Stimulated activated effector memory CD8-positive, alpha-beta T cell treated with anti-CD3 and anti-CD28 coated beads, Interleukin-12 subunit alpha, Interleukin-12 subunit beta, amount 100 ng/mL, for 72 hours (primary cell): ENCODE results near the gene DNAH17.
"Not testable (repeated sequence)": the region's sequence is repeated elsewhere in the genome, so short reads cannot be mapped to it uniquely, and the experiment has no call there.

ENCODE experiments used
- ATAC-seq: fragments of 150-1000 bp; cut with Tn5 transposase; 2 replicates; pipeline ENCODE4 v1.10.0; 2021
- DNase-seq, 2 donors: peaks; one replicate each; pipeline ENCODE4 v3.0.0; 2021 to 2022; ENCODE audit warnings: low spot score in 2 of 2
- H3K27ac Mint-ChIP-seq: one replicate; pipeline ENCODE4 v1.8.0; 2022; ENCODE audit warnings: mild to moderate bottlenecking, mixed read lengths
- H3K36me3 Mint-ChIP-seq: one replicate; pipeline ENCODE4 v1.8.0; 2022; ENCODE audit warnings: mild to moderate bottlenecking, mixed read lengths
- H3K4me1 Mint-ChIP-seq: one replicate; pipeline ENCODE4 v1.8.0; 2022; ENCODE audit warnings: mixed read lengths
- H3K4me3 Mint-ChIP-seq: one replicate; pipeline ENCODE4 v1.8.0; 2022; ENCODE audit warnings: mild to moderate bottlenecking, mixed read lengths
- H3K9me3 Mint-ChIP-seq: one replicate; pipeline ENCODE4 v1.8.0; 2022; ENCODE audit warnings: mixed read lengths

DNAH17 gene

GRCh38 chr17:78506454-78507309, 70.5 kb downstream of the DNAH17 start:
- Mint-ChIP-seq H3K4me3 (no peak overlapping the region), H3K36me3 (peaks cover 6% of the 10 kb centered on the region), H3K4me1 (no peaks in the 10 kb centered on the region), H3K9me3 (no peaks in the 10 kb centered on the region), H3K27ac (no peak overlapping the region)
- DNase-seq (no peak), ATAC-seq (no peak)

GRCh38 chr17:78504156-78504925, 72.9 kb downstream of the DNAH17 start:
- Mint-ChIP-seq H3K36me3 (peaks cover 6% of the 10 kb centered on the region), H3K4me3 (no peak overlapping the region), H3K9me3 (no peaks in the 10 kb centered on the region), H3K27ac (no peak overlapping the region), H3K4me1 (no peaks in the 10 kb centered on the region)
- ATAC-seq (no peak), DNase-seq (no peak)

DNA sequence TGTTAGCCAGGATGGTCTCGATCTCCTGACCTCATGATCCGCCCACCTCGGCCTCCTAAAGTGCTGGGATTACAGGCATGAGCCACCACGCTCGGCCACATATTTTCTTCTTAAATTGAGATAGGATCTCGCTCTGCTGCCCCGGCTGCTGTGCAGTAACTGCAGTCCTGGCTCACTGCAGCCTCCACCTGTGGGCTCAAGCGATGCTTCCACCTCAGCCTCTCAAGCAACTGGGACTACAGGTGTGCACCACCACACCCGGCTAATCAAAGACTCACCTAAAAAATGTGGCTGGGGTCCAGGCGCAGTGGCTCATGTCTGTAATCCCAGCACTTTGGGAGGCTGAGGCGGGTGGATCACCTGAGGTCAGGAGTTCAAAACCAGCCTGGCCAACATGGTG, 73.8 kb downstream of the DNAH17 start:
- H3K27ac Mint-ChIP-seq, ATAC-seq, H3K36me3 Mint-ChIP-seq, DNase-seq, H3K9me3 Mint-ChIP-seq, H3K4me1 Mint-ChIP-seq, H3K4me3 Mint-ChIP-seq: not testable (repeated sequence)

DNA sequence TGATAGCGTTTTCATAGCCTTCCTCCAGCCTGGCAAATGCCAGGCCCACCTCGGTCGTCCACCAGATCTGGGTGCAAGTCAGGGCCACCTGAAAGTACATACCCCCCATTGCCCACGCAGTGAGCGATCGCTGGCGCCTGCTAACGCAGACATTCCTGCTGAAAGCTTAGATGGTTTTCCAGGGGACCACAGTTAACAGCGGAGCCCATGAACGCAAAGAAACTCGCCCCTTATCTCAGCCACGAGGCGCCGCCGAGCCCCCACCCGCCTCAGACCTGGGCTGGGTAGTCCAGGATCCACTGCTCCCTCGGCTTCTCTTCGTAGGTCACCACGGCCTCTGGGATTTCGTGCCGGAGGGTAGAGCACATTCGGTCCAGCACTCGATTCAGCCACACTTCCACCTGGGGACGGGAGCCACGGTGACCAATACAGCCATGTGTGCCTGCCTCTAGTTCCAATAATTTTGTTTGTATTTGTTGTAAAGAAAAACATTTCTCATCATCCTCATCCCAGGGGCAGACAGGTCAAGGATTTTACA, 74.5 kb downstream of the DNAH17 start:
- no peak overlapping the region for H3K27ac Mint-ChIP-seq
- H3K4me1 Mint-ChIP-seq = no peaks in the 10 kb centered on the region
- ATAC-seq (no peak), DNase-seq (no peak)
- no peaks in the 10 kb centered on the region for H3K9me3 Mint-ChIP-seq
- peaks cover 6% of the 10 kb centered on the region for H3K36me3 Mint-ChIP-seq
- H3K4me3 Mint-ChIP-seq = no peak overlapping the region

GRCh38 chr17:78501241-78502036, 75.8 kb downstream of the DNAH17 start:
- no peak overlapping the region for H3K27ac Mint-ChIP-seq
- ATAC-seq (no peak), DNase-seq (no peak)
- no peaks in the 10 kb centered on the region for H3K9me3 Mint-ChIP-seq
- H3K4me3 Mint-ChIP-seq = no peak overlapping the region
- peaks cover 1% of the 10 kb centered on the region for H3K36me3 Mint-ChIP-seq
- no peaks in the 10 kb centered on the region for H3K4me1 Mint-ChIP-seq

DNA sequence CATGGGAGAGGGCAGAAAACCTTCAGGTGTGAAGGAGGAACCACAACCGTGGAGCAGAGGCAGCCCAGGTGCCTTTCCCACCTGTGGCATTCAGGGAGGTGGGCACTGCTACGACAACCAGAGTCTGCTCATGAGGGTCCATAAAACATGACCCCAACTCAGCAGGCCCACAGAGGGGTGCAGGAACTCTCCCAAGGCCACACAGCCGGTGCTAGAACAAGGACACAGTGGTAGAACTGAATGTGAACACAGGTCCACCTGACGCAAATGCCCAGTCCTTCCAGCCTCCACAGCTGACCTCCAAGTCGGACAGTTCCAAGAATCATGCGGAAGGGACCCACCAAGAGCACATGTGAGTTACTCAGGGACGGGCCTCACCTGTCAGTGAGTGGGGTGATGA, 76.4 kb downstream of the DNAH17 start:
- no peaks in the 10 kb centered on the region for H3K36me3 Mint-ChIP-seq
- H3K4me3 Mint-ChIP-seq = no peak overlapping the region
- DNase-seq = no peak
- no peak overlapping the region for H3K27ac Mint-ChIP-seq
- ATAC-seq = no peak
- H3K4me1 Mint-ChIP-seq = no peaks in the 10 kb centered on the region
- H3K9me3 Mint-ChIP-seq = no peaks in the 10 kb centered on the region

DNA sequence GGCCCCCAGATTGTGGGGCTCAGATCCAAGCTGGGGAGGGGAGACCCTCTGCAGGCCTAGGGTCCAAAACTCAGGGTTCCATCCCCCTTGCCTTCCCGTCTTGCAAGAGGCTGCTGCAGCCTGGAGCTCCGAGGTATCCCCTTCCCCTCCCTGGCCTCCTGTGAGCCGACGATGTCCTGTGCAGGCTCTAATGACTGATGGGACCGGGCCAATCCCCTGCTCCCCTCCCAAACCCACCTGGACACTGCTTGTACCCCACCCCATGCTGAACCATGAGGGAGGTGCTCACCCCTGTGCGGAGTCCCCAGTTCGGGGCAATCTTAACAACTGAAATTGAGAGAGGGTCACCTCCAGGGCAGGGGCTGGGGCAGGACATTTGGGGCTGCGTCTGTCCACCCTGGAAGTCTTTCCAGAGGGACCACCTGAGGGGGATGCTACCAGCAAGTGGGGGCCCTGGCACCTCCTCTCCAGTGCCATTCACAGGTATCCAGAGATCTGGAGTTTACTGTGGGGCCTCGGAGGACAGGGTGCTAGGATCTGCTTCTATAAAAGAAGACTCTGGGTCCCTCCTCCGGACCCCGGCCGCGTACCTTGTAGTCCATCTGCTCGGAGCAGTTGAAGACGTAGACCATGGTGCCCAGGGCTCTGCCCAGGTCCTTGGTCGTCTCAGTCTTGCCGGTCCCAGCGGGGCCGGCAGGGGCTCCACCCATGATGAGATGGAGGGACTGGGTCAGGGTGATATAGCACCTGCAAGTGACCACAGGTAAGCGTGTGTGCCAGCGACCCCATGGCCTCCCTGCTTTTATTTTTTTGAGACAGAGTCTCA, 77.3 kb downstream of the DNAH17 start:
- Mint-ChIP-seq H3K27ac (no peak overlapping the region), H3K4me3 (no peak overlapping the region), H3K36me3 (no peaks in the 10 kb centered on the region), H3K4me1 (no peaks in the 10 kb centered on the region), H3K9me3 (no peaks in the 10 kb centered on the region)
- ATAC-seq = no peak
- DNase-seq = no peak

- Mint-ChIP-seq H3K27ac (no peak overlapping the region), H3K36me3 (no peaks in the 10 kb centered on the region), H3K4me1 (no peaks in the 10 kb centered on the region), H3K9me3 (no peaks in the 10 kb centered on the region), H3K4me3 (no peak overlapping the region)
- no peak for ATAC-seq
- DNase-seq = no peak
Observed at GRCh38 chr17:78498848-78499247, 78.3 kb downstream of the DNAH17 start.

DNA sequence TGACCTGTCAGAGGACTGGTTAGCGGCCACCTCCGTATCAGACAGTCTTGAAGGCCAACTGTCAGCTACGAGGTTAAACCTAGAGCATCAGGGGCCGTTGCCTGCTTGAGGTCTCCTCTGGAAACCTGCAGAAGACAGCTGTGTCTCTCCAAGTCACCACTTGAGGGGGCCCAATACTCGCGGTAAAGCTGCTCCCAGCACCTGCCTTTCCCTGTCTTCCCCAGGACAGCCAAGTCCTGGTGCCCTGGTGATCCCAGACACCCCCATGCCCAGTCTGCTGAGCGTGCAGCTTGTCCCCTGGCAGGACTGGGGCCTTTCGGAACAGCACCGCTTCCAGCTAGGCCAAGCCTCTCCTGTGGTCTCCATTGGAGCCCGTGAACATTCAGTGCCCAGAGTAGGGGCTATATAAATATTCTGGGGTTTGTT, 80.1 kb downstream of the DNAH17 start:
- Mint-ChIP-seq H3K27ac (no peak overlapping the region), H3K4me1 (no peaks in the 10 kb centered on the region), H3K36me3 (peaks cover 4% of the 10 kb centered on the region), H3K4me3 (no peak overlapping the region), H3K9me3 (no peaks in the 10 kb centered on the region)
- ATAC-seq (peak; percentile 59), DNase-seq (peak in 1 of 2 donors; percentile 65)

GRCh38 chr17:78496311-78496710, 80.9 kb downstream of the DNAH17 start:
- no peaks in the 10 kb centered on the region for H3K9me3 Mint-ChIP-seq
- DNase-seq (no peak), ATAC-seq (no peak)
- H3K36me3 Mint-ChIP-seq = peaks cover 4% of the 10 kb centered on the region
- no peak overlapping the region for H3K4me3 Mint-ChIP-seq
- no peak overlapping the region for H3K27ac Mint-ChIP-seq
- no peaks in the 10 kb centered on the region for H3K4me1 Mint-ChIP-seq

DNA sequence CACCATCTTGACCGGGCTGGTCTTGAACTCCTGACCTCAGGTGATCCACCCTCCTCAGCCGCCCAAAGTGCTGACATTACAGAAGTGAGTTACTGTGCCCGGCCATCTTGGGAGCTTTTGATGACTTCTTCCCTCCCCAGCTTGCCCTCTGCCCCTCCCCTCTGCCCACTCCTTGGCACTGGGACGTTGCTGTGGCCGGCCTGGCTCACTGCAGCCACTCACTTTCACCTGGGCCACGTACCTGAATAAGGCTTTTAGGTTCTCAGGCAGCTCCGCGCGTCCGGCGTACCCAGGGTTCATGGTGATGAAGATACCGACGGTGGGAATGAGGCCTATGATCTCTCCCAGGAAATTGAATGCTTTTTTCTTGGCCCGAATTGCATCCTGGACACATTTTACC, 81.6 kb downstream of the DNAH17 start:
- Mint-ChIP-seq H3K4me3 (no peak overlapping the region), H3K9me3 (no peaks in the 10 kb centered on the region), H3K27ac (no peak overlapping the region), H3K36me3 (peaks cover 4% of the 10 kb centered on the region), H3K4me1 (no peaks in the 10 kb centered on the region)
- DNase-seq (no peak), ATAC-seq (no peak)

DNA sequence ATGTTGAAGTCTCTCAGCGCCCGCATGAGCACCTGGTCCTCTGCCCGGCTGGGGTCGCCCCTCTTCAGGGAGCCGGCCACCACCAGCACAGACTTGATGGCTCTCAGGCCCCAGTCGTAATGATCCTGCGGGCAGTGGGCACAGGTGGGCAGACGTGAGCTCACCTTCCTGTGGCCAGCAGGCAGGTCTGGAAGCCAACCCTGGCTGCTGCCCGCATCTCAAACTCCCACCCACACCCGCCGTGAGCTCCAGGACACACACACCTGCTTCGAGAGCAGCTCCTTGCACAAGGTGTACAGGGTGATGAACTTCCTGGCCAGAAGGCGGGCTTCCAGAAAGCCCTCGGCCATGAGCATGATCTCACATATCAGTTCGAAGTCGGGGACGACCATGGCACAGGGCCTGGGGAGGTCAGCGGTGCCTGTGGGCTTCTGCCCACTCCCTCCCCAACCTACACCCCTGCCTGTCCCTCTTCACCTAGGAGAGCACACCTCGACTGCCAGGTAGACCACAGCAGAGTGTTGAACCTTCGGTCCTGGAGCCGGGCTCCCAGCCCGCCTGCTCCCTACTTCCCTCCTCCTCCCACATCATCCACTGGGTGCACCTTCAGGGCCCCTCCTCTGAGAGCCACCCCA, 82.4 kb downstream of the DNAH17 start:
- Mint-ChIP-seq H3K4me3 (no peak overlapping the region), H3K36me3 (peaks cover 4% of the 10 kb centered on the region), H3K9me3 (no peaks in the 10 kb centered on the region), H3K27ac (no peak overlapping the region), H3K4me1 (no peaks in the 10 kb centered on the region)
- no peak for DNase-seq
- ATAC-seq = no peak

GRCh38 chr17:78493853-78494695, 83.1 kb downstream of the DNAH17 start:
- Mint-ChIP-seq H3K36me3 (peaks cover 4% of the 10 kb centered on the region), H3K4me1 (no peaks in the 10 kb centered on the region), H3K9me3 (no peaks in the 10 kb centered on the region), H3K4me3 (no peak overlapping the region), H3K27ac (no peak overlapping the region)
- DNase-seq = no peak
- ATAC-seq = no peak
